ENCODE measurements around the gene UMODL1.

Gene UMODL1

GRCh38 chr21:42129300-42130266 is 58.5 kb downstream of the UMODL1 start:
- DNase-seq (ENCODE audit: low read depth): no peak

DNA sequence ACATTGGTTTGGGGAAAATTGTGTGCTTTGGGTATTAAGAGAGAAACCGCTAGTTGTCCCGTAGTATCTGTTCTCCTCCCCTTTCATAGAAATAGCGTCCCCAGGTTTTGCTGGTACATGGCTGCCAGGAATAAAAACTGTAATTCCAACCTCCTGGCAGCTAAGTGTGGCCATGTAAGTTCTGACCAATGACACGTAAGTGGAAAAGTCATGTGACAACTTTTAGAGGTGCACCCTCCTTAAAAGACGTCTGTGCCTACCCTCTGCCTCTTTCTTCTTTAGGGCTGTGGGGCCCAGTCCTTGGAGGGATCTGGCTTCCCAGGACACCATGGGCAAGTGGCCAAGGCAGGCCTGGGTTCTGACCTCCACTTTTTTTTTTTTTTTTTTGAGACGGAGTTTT is 59.3 kb downstream of the UMODL1 start:
- no peak for DNase-seq (ENCODE audit: low read depth)

DNA sequence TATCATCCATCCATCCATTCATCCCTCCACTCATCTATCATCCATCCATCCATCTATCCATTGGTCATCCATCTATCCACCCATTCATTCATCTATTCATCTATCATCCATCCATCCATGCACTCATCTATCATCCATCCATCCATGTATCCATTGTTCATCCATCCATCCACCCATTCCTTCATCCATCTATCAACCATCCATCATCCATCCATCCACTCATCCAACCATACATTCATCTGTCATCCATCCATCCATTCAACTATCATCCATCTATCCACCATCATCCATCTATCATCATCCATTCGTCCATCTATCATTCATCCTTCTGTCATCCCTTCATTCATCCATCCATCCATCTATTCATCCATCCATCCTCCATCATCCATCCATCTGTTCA is 61.1 kb downstream of the UMODL1 start:
- no peak for DNase-seq (ENCODE audit: low read depth)

DNA sequence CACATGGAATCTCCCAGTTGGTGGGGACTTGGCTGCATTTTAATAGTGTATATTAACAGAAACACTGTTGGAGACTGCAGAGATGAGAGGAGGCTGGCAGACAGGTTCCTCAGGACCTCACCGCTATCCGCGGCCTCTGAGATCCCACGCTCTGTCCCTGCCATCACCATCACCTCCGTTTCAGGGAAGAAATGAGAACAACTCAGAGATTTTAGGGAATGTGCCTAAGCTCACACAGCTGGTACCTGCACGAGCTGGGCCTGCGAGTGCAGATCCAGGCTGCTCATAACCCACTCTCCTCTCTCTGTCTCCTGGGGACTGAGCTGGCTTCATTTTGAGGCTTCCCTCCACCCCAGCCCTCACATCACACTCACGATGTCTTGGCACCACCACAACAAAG is 62.0 kb downstream of the UMODL1 start:
- DNase-seq (ENCODE audit: low read depth): no peak

GRCh38 chr21:42135386-42136052 is 64.4 kb downstream of the UMODL1 start:
- DNase-seq (ENCODE audit: low read depth): no peak

DNA sequence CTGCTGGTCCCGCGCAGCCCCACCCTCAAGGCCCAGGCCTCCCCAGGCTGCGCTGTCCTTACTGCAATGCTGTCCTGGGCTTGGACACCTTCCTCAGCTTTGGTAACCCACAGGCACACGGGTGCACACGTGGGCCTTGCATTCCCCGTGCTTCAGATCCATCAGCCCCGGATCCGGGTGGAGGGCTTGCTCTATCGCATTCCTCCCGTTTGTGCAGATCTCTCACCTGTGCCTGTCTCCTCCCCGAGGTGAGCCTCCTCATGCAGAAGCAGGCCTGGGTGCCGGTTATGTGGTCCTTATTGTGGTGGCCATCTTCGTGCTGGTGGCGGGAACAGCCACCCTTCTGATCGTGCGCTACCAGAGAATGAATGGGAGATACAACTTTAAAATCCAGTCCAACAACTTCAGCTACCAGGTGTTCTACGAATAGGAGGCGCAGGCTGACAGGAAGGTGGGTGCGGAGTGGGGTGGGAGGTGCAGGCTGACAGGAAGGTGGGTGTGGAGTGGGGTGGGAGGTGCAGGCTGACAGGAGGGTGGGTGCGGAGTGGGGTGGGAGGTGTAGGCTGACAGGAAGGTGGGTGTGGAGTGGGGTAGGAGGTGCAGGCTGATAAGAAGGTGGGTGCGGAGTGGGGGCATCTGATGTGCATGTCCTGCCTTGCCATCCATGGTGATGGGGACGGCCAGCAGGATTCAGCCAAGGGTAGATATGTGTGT is 66.2 kb downstream of the UMODL1 start:
- no peak for DNase-seq (ENCODE audit: low read depth)

GRCh38 chr21:42140196-42140934 is 69.2 kb downstream of the UMODL1 start:
- no peak for DNase-seq (ENCODE audit: low read depth)

- no peak for DNase-seq (ENCODE audit: low read depth)
These were observed 70.5 kb downstream of the UMODL1 start for GRCh38 chr21:42141643-42142042.

DNA sequence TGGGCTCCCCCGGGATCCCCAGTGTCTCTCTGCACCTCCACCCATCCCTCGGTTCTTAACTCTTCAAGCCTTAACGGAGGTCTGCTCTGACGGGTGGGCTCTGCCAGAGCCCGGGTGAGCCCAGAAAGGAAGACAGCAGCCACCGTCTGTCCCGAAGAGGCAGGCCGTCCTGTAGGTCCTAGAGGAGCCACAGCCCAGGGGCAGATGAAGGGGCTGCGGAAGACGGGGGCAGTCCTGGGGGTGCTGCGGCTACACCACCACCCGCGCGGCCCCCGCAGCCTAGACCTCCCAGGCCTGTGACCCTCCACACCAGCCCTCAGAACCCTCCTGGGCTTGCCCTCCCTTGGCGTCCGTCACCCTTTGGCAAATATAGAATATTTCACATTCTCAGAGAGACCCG is 71.0 kb downstream of the UMODL1 start:
- no peak for DNase-seq (ENCODE audit: low read depth)

DNA sequence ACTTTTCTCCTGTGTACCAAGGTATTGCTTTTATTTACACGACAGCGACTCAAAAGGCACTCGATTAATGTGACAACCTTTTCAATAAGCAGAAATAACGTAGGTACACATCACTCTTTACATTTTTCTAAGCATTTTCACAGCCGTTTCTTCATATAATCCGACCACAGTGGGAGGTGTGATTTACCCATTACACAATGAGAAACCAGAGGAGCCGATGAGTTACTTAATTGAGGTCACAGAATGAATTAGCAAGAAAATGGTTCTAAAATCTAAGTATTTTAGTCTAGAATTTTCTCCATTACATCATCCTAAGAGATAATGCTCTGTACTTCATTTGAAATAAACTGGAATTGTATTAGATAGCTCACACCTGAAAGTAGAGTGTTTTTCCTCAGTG is 71.5 kb downstream of the UMODL1 start:
- no peak for DNase-seq (ENCODE audit: low read depth)

DNA sequence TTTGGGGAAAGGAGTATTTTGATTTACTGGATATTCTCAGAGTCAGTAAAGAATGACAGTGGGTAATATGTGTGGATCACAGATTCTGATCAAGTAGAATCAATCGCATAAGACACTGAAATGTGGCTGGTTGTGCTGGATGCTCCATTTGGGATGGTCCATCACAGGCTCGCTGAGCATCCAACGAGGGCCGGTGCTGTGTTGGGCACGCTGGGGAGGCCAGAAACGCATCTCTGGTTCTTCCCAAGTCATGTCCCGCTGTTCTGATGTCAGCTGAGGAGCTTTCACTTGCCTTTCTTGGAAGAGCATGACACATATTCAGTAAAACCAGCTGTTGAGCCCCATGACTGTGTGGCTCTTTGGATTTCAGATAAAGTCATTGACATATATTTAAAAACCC is 72.0 kb downstream of the UMODL1 start:
- no peak for DNase-seq (ENCODE audit: low read depth)

- no peak for DNase-seq (ENCODE audit: low read depth)
These were observed 73.1 kb downstream of the UMODL1 start for GRCh38 chr21:42144221-42144620.

DNA sequence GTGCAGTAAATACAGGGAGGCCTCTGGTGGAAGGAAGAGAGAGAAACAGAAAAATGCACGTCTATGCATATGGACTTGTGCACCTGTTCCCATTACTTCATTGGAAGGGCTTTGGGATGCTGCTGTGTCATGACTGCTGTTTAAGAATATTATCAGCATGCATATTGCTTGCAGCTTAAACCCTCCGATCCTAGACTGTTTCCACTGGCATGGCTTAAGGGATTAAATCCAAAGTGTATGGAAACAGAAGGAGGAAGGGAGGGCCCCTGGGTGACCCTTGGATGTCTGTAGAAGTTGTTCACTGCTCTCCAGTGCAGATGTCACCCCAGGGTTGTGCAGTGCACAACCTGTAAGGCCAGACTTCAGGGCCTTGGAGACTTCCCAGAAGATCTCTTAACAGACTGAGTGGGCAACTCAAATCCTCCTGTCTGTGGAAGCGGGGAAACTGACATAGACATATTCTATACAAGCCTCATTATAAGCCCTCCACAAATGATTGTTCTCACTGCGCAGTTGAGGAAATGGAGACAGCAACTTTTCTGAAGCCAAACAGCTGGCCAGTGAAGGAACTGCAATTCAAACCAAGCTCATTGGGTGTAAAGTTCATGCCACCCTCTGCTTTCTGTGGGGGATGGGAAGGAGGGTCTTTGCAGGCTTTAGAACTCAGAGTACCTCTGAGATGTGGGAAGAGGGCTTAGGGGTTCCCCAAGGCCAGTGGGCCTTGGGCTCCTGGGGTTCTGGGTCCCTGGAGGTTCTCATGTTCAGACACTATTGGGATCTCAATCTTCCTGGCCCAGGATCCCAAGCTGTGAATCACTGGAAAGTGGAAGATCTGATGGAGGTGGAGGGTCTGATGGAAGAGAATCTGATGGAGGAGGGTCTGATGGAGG is 73.8 kb downstream of the UMODL1 start:
- DNase-seq (ENCODE audit: low read depth): no peak

GRCh38 chr21:42145569-42146272 is 74.6 kb downstream of the UMODL1 start:
- no peak for DNase-seq (ENCODE audit: low read depth)

DNA sequence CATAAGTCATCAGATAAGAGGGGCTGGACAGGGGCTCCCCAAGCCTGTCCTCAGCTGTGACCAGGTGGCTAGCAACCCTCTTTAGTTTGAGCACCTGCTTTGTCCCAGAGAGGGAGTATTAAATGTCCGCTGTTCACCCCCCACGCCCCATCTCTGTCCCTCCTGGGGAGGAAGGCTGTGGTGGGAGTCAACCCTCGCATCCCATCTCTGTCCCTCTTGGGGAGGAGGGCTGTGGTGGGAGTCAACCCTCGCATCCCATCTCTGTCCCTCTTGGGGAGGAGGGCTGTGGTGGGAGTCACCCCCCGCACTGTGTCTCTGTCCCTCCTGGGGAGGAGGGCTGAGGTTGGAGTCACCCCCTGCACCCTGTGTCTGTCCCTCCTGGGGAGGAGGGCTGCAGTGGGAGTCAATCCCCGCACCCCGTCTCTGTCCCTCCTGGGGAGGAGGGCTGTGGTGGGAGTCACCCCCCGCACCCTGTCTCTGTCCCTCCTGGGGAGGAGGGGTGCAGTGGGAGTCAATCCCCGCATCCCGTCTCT is 75.2 kb downstream of the UMODL1 start:
- DNase-seq (ENCODE audit: low read depth): no peak

GRCh38 chr21:42146821-42147220 is 75.7 kb downstream of the UMODL1 start:
- DNase-seq (ENCODE audit: low read depth): no peak

DNA sequence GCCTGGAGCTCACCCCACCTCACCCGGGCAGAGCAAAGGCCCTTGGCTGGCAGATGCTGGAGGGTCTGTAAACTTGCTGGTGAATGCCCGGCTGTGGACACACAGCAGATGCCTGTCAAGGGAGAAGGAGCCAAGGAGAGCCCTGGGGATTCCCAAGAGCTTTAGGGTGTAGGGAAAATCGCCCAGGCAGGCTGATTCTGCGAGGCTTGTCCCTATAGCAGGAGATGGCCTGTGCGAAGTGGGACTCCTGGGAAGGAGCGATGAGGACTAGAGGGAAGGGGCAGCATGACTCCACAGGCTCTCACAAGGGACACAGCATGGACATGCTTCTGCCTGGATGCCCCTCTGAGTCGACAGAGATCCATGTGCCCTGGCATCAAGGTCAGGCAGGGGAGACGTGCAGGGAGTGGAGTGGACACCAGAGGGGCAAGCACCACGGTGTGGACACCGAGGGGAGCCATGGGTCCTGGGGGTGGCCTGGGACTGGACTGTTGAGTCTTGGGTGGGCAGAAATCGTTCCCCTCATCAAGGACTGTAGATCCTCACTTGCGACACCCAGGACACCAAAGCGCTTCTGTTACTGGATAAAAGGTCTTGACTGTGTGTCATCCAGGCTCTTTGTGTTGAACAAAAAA is 76.4 kb downstream of the UMODL1 start:
- no peak for DNase-seq (ENCODE audit: low read depth)

DNA sequence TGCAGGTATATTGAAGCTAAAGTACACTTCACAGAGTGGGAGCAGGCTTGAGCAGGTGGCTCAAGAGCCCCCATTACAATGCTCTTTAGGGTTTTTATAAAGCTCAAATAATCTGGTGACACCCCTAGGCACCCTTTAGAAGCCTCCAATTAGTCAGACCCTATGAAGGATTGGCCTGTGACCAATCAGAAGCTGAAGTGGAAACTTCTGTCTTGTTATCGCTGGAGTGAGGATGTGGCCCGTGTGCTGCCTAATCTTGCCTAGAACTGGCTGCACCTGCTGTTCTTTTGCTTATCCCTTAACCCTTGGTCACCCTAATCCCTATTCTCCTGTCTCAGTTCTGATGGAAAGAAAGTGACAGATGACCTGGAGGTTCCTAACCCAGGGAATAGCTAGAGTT is 77.0 kb downstream of the UMODL1 start:
- no peak for DNase-seq (ENCODE audit: low read depth)

GRCh38 chr21:42148584-42148983 is 77.5 kb downstream of the UMODL1 start:
- DNase-seq (ENCODE audit: low read depth): no peak

Data from CMK (cell line).